H1 (cell line): ENCODE results near the gene TNS1. TPM values are rescaled to one million over a fixed set of nuclear protein-coding genes. Genes with fewer than 3 reads are reported as not detected.

Source experiments
- CTCF ChIA-PET: fragments of 300-600 bp; sonication (Branson Sonifier 250); formaldehyde crosslinking; loops from one replicate; lab custom pipeline; 2021; ENCODE audit not compliant: partially characterized antibody; lab: Charles Lee
- POLR2A ChIA-PET: fragments of 300-600 bp; sonication (Branson Sonifier 250); formaldehyde crosslinking; loops from one replicate; lab custom pipeline; 2021; ENCODE audit warnings: inconsistent platforms; ENCODE audit not compliant: partially characterized antibody; lab: Charles Lee
- DNase-seq, 2 experiments: peaks; one replicate each; pipeline versions ENCODE4 v3.0.0 to v3.0.0-alpha.2; 2010 to 2022; ENCODE audit warnings: low spot score in 2 of 2, low read depth in 1 of 2, mixed read lengths in 1 of 2
- FAIRE-seq: peaks from 2 replicates; lab custom pipeline; 2011; peaks lifted over from hg19 to GRCh38; lab: Jason Lieb, UNC
- H2AFZ ChIP-seq: 2 replicates; pipeline ENCODE4 v1.8.1; 2012; ENCODE audit warnings: low read length, inconsistent platforms
- H2AK5ac ChIP-seq: 2 replicates; pipeline ENCODE4 v1.6.1; 2013; ENCODE audit warnings: low read depth, low read length
- H2BK120ac ChIP-seq: replicated peaks from 2 replicates; pipeline ENCODE3; 2013; ENCODE audit warnings: low read depth, low read length, inconsistent platforms
- H2BK12ac ChIP-seq: 2 replicates; pipeline ENCODE4 v1.6.1; 2013; ENCODE audit warnings: low read depth, low read length
- H2BK15ac ChIP-seq: 2 replicates; pipeline ENCODE4 v1.6.1; 2013; ENCODE audit warnings: low read length
- H2BK20ac ChIP-seq: 2 replicates; pipeline ENCODE4 v1.6.1; 2013; ENCODE audit warnings: low read length
- H2BK5ac ChIP-seq: 2 replicates; pipeline ENCODE4 v1.6.1; 2013; ENCODE audit warnings: low read depth, low read length
- H3K14ac ChIP-seq: 2 replicates; pipeline ENCODE4 v1.6.1; 2013; ENCODE audit warnings: inconsistent platforms; ENCODE audit not compliant: insufficient read length
- H3K18ac ChIP-seq: 2 replicates; pipeline ENCODE4 v1.6.1; 2013; ENCODE audit warnings: low read length; ENCODE audit errors: extremely low read depth
- H3K23ac ChIP-seq: 2 replicates; pipeline ENCODE4 v1.6.1; 2013; ENCODE audit warnings: inconsistent platforms; ENCODE audit not compliant: insufficient read length
- H3K23me2 ChIP-seq: 2 replicates; pipeline ENCODE4 v1.6.1; 2013; ENCODE audit warnings: low read depth, low read length
- H3K27ac ChIP-seq: 2 replicates; pipeline ENCODE4 v1.6.1; 2011; ENCODE audit warnings: low read depth, low read length, inconsistent platforms
- H3K27me3 ChIP-seq, 4 experiments: replicated peaks in 1 of 4; 1 replicate in 1 of 4; 2 replicates in 3 of 4; pipeline versions ENCODE4 v1.6.1 to v1.8.1; 2011 to 2013; ENCODE audit warnings: low read length in 3 of 4, mild to moderate bottlenecking in 3 of 4, inconsistent platforms in 2 of 4, mixed read lengths in 2 of 4, moderate library complexity in 1 of 4; ENCODE audit not compliant: control insufficient read depth in 3 of 4, insufficient read depth in 3 of 4; ENCODE audit errors: extremely low read depth in 1 of 4
- H3K36me3 ChIP-seq, 4 experiments: 2 replicates each; pipeline versions ENCODE4 v1.6.1 to v1.8.1; 2011 to 2013; ENCODE audit warnings: mild to moderate bottlenecking in 4 of 4, low read length in 3 of 4, moderate library complexity in 2 of 4, control low read depth in 1 of 4, inconsistent platforms in 1 of 4; ENCODE audit not compliant: insufficient read depth in 4 of 4, control insufficient read depth in 2 of 4
- H3K4ac ChIP-seq: replicated peaks from 2 replicates; pipeline ENCODE3; 2013; ENCODE audit warnings: low read length, low read depth, mixed read lengths, inconsistent platforms; ENCODE audit not compliant: insufficient read length
- H3K4me1 ChIP-seq, 4 experiments: replicated peaks in 1 of 4; 1 replicate in 1 of 4; 2 replicates in 3 of 4; pipeline versions ENCODE4 v1.6.1 to v1.8.1; 2011 to 2013; ENCODE audit warnings: low read length in 3 of 4, inconsistent platforms in 2 of 4, mixed read lengths in 1 of 4; ENCODE audit not compliant: insufficient read depth in 4 of 4, control insufficient read depth in 3 of 4
- H3K4me2 ChIP-seq, 2 experiments: 2 replicates each; pipeline versions ENCODE4 v1.6.1 to v1.8.1; 2011 to 2013; ENCODE audit warnings: low read depth in 2 of 2, low read length in 2 of 2, control low read depth in 1 of 2, inconsistent platforms in 1 of 2, mild to moderate bottlenecking in 1 of 2; ENCODE audit not compliant: insufficient read depth in 1 of 2
- H3K4me3 ChIP-seq, 4 experiments: fragments of 200-600, 300-600 bp in 1 of 4; sonication (generic), shearing (Covaris generic), sonication (Bioruptor Twin) in 1 of 4; 2 replicates each; pipeline versions ENCODE4 v1.5.1 to v1.8.1; 2011 to 2016; ENCODE audit warnings: low read length in 4 of 4, low read depth in 3 of 4, control low read depth in 2 of 4, inconsistent platforms in 2 of 4, mild to moderate bottlenecking in 2 of 4, mixed read lengths in 1 of 4, moderate library complexity in 1 of 4; ENCODE audit not compliant: insufficient read depth in 2 of 4; ENCODE audit errors: extremely low read depth in 1 of 4
- H3K56ac ChIP-seq: replicated peaks from 2 replicates; pipeline ENCODE3; 2013; ENCODE audit warnings: low read depth, mild to moderate bottlenecking, mixed read lengths, low read length, inconsistent platforms; ENCODE audit not compliant: insufficient read length
- H3K79me1 ChIP-seq: 2 replicates; pipeline ENCODE4 v1.6.1; 2013; ENCODE audit warnings: low read depth, low read length, control low read depth
- H3K79me2 ChIP-seq, 2 experiments: 2 replicates each; pipeline versions ENCODE4 v1.6.1 to v1.8.1; 2012 to 2013; ENCODE audit warnings: low read length in 2 of 2, mild to moderate bottlenecking in 2 of 2, inconsistent platforms in 1 of 2; ENCODE audit not compliant: insufficient read depth in 2 of 2, control insufficient read depth in 1 of 2
- H3K9ac ChIP-seq, 4 experiments: replicated peaks in 1 of 4; 1 replicate in 1 of 4; 2 replicates in 3 of 4; pipeline versions ENCODE4 v1.6.1 to v1.8.1; 2011 to 2013; ENCODE audit warnings: low read depth in 3 of 4, low read length in 3 of 4, control low read depth in 2 of 4, mild to moderate bottlenecking in 2 of 4, moderate library complexity in 2 of 4, inconsistent platforms in 1 of 4; ENCODE audit errors: extremely low read depth in 1 of 4
- H3K9me3 ChIP-seq, 2 experiments: 2 replicates each; pipeline versions ENCODE4 v1.6.1 to v1.8.1; 2012 to 2013; ENCODE audit warnings: mild to moderate bottlenecking in 2 of 2, moderate library complexity in 2 of 2, control low read depth in 1 of 2, inconsistent platforms in 1 of 2, low read depth in 1 of 2, low read length in 1 of 2, mixed read lengths in 1 of 2; ENCODE audit not compliant: insufficient read depth in 2 of 2
- H4K20me1 ChIP-seq, 2 experiments: replicated peaks in 1 of 2; 2 replicates each; pipeline versions ENCODE3 to v1.8.1; 2011 to 2013; ENCODE audit warnings: inconsistent platforms in 2 of 2, low read length in 2 of 2, mild to moderate bottlenecking in 1 of 2; ENCODE audit not compliant: insufficient read depth in 2 of 2, control insufficient read depth in 1 of 2
- H4K5ac ChIP-seq: 2 replicates; pipeline ENCODE4 v1.6.1; 2013; ENCODE audit warnings: low read length, low read depth, mixed read lengths, inconsistent platforms; ENCODE audit not compliant: insufficient read length
- H4K8ac ChIP-seq: 2 replicates; pipeline ENCODE4 v1.8.0; 2013; ENCODE audit warnings: mild to moderate bottlenecking, moderate library complexity, low read length, inconsistent platforms; ENCODE audit not compliant: insufficient read depth; ENCODE audit errors: extremely low read depth
- H4K91ac ChIP-seq: replicated peaks from 2 replicates; pipeline ENCODE3; 2013; ENCODE audit warnings: low read length, mixed read lengths, inconsistent platforms; ENCODE audit not compliant: insufficient read length
- BACH1 ChIP-seq: IDR thresholded peaks from 2 replicates; pipeline ENCODE4 v1.6.1; 2012; ENCODE audit warnings: low read length, improper control_type of control experiment
- CTCF ChIP-seq, 3 experiments: IDR thresholded peaks; 1 replicate in 2 of 3; 2 replicates in 1 of 3; pipeline versions ENCODE4 v1.5.1 to v1.6.1; 2011; ENCODE audit warnings: low read length in 3 of 3, mild to moderate bottlenecking in 3 of 3, inconsistent platforms in 2 of 3, low read depth in 1 of 3, moderate library complexity in 1 of 3; ENCODE audit not compliant: insufficient read depth in 1 of 3; ENCODE audit errors: control extremely low read depth in 1 of 3
- JUN ChIP-seq: IDR thresholded peaks from 2 replicates; pipeline ENCODE4 v1.6.1; 2011; ENCODE audit warnings: low read depth, mild to moderate bottlenecking, improper control_type of control experiment, low read length
- JUND ChIP-seq: IDR thresholded peaks from 2 replicates; pipeline ENCODE4 v1.6.1; 2011; ENCODE audit warnings: mild to moderate bottlenecking, improper control_type of control experiment, low read length
- KDM4A ChIP-seq: IDR thresholded peaks from one replicate; pipeline ENCODE4 v1.7.1; 2012; ENCODE audit warnings: low read depth, mild to moderate bottlenecking, moderate library complexity, low read length, inconsistent platforms; ENCODE audit not compliant: severe bottlenecking
- KDM5A ChIP-seq: fragments of 200-600 bp; IDR thresholded peaks from 2 replicates; pipeline ENCODE4 v1.7.1; 2012; ENCODE audit warnings: mild to moderate bottlenecking, low read length, inconsistent platforms, mixed read lengths
- NRF1 ChIP-seq: IDR thresholded peaks from 2 replicates; pipeline ENCODE4 v1.6.1; 2011; ENCODE audit warnings: mild to moderate bottlenecking, low read depth, low read length, improper control_type of control experiment
- RBBP5 ChIP-seq: IDR thresholded peaks from 2 replicates; pipeline ENCODE4 v1.7.1; 2012; ENCODE audit warnings: low read depth, mild to moderate bottlenecking, inconsistent platforms, low read length, moderate library complexity, borderline replicate concordance
- SP2 ChIP-seq: IDR thresholded peaks from 2 replicates; pipeline ENCODE4 v1.6.1; 2012; ENCODE audit warnings: mild to moderate bottlenecking, low read length, inconsistent platforms
- TBP ChIP-seq: IDR thresholded peaks from 2 replicates; pipeline ENCODE4 v1.6.1; 2011; ENCODE audit warnings: low read depth, low read length, improper control_type of control experiment
- TEAD4 ChIP-seq: IDR thresholded peaks from 2 replicates; pipeline ENCODE4 v1.6.1; 2012; ENCODE audit warnings: low read depth, low read length, inconsistent platforms, mixed read lengths
- YY1 ChIP-seq: IDR thresholded peaks from 2 replicates; pipeline ENCODE4 v1.6.1; 2011; ENCODE audit warnings: low read depth, mild to moderate bottlenecking, low read length
- ZNF274 ChIP-seq: IDR thresholded peaks from 2 replicates; pipeline ENCODE4 v1.7.0; 2012; ENCODE audit warnings: low read length, borderline replicate concordance; ENCODE audit errors: extremely low read depth
- polyA plus RNA-seq, 7 experiments: library from polyadenylated mRNA; depleted of rRNA in 3 of 7; stranded (reverse) in 5 of 7; unstranded in 2 of 7; fragments of >200 nt in 5 of 7; fragments of 200-250 nt in 2 of 7; gene quantifications; 1 replicate in 5 of 7; 2 replicates in 1 of 7; 4 replicates in 1 of 7; pipeline versions ENCODE4 v1.2.1 to v1.2.3, GENCODE V29; 2011 to 2013; ENCODE audit warnings: missing spikeins in 2 of 7, mixed read lengths in 2 of 7
- total RNA-seq: library from RNA; stranded (reverse); fragmentation: NEBNext Ultra II Directional; extraction: Animal tissue kit (Norgen Biotek cat#: 25700); gene quantifications from 2 replicates; pipeline ENCODE4 v1.2.1, GENCODE V29; 2021

Gene TNS1
- total and polyA plus RNA-seq, 2 of the 8 experiments (the other 6 are each of a cell fraction or from before 2014, with no cell fraction given) = 1.5 to 5.1 TPM

DNA sequence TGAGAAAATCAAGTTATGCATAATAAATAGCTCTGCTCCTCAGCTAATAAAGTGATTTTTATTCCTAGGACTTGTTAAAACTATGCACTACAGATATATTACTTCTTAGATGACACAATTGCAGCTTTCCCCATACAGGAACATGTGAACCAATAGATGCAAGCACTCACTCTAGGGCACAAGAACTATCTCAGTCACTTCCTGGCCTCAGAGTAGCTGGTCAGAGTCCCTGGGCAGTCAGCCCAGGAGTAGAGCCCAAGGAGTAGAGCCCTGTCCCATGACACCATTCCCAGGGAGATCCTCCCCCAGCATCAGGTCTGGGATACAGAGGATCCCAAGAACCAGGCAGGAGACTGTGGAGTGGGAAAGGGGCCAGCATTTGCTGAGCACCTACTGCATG is 2.7 kb downstream of the TNS1 start:
- no peak overlapping the region for H3K4me2 ChIP-seq
- POLR2A ChIA-PET = interaction anchor here (0.8 to 1.7 kb wide), 2 partner anchors 8 to 11 kb away, joined by 3 to 4 read pairs; no protein-coding TSS in a partner anchor

More for the DNA sequence above, 2.7 kb downstream of the TNS1 start:
- H3K4me1 ChIP-seq = peaks cover 0 to 34% (median 20%) of the 10 kb centered on the region in 4 experiments; a peak in 6 of 7 replicates
- H4K91ac ChIP-seq = no peak overlapping the region
- no peak overlapping the region for H3K27ac ChIP-seq
- no peak overlapping the region for H3K14ac ChIP-seq
- no peak overlapping the region for H2BK120ac ChIP-seq
- H2BK20ac ChIP-seq = no peak overlapping the region
- no peak overlapping the region for H2BK12ac ChIP-seq
- H2AFZ ChIP-seq = no peak overlapping the region
- H3K79me1 ChIP-seq = no peaks in the 10 kb centered on the region
- no peak overlapping the region for H3K4me3 ChIP-seq
- H3K27me3 ChIP-seq = peaks cover 0 to 2% (median 0%) of the 10 kb centered on the region in 4 experiments; a peak in 2 of 7 replicates
- H2BK15ac ChIP-seq = no peak overlapping the region
- H4K5ac ChIP-seq = no peak overlapping the region
- TF ChIP-seq CTCF (IDR thresholded peaks at IDR 0.05; ENCODE audit: control extremely low read depth in 1 of 3, insufficient read depth in 1 of 3, low read depth in 1 of 3, low read length in 3 of 3) (no peak), JUN (no peak), YY1 (no peak), KDM4A (no peak), JUND (no peak), RBBP5 (no peak), TBP (no peak), NRF1 (no peak), KDM5A (no peak), TEAD4 (no peak), BACH1 (no peak), ZNF274 (no peak), SP2 (no peak)
- TF ChIP-seq, all 59 proteins: peak for 0
- Histone ChIP-seq H3K79me2 (no peaks in the 10 kb centered on the region), H2AK5ac (no peak overlapping the region), H3K23ac (no peak overlapping the region), H3K36me3 (no peaks in the 10 kb centered on the region), H3K18ac (no peak overlapping the region), H4K20me1 (no peaks in the 10 kb centered on the region), H3K23me2 (no peaks in the 10 kb centered on the region; the same call in 1 of the 2 replicates), H3K4ac (no peak overlapping the region), H2BK5ac (no peak overlapping the region), H3K56ac (no peak overlapping the region), H3K9ac (no peak overlapping the region), H3K9me3 (no peaks in the 10 kb centered on the region), H4K8ac (no peak overlapping the region)
- DNase-seq = no peak
- CTCF ChIA-PET = interaction anchor here (0.9 to 22.4 kb wide), 16 partner anchors 8 to 214 kb away, joined by 3 to 480 read pairs (median 6); partner anchors contain the start of gene RUFY4
- FAIRE-seq = no peak
